ENCODE measurements around the gene CMBL. TPM values are rescaled to one million over a fixed set of nuclear protein-coding genes. Genes with fewer than 3 reads are reported as not detected.

Gene CMBL
- total RNA-seq, 1 experiment from 2014 or later, result 12.6 TPM

DNA sequence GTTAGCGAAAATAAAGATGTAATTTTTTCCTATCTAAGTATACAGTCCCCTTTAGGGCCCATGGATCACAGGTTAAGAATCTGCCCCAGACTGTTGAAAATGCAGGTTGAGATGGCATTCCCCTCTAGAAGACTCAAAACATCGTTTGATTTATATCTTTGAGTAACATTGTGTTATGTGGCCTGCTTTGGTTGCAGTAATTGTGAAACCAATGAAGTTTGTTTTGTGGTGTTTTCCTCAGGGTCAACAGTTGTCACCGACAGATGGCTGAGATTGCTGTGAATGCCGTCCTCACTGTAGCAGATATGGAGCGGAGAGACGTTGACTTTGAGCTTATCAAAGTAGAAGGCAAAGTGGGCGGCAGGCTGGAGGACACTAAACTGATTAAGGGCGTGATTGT lies 49.8 kb downstream of the CMBL start:
- TF ChIP-seq, protein P1, sequence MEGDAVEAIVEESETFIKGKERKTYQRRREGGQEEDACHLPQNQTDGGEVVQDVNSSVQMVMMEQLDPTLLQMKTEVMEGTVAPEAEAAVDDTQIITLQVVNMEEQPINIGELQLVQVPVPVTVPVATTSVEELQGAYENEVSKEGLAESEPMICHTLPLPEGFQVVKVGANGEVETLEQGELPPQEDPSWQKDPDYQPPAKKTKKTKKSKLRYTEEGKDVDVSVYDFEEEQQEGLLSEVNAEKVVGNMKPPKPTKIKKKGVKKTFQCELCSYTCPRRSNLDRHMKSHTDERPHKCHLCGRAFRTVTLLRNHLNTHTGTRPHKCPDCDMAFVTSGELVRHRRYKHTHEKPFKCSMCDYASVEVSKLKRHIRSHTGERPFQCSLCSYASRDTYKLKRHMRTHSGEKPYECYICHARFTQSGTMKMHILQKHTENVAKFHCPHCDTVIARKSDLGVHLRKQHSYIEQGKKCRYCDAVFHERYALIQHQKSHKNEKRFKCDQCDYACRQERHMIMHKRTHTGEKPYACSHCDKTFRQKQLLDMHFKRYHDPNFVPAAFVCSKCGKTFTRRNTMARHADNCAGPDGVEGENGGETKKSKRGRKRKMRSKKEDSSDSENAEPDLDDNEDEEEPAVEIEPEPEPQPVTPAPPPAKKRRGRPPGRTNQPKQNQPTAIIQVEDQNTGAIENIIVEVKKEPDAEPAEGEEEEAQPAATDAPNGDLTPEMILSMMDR (conservative IDR thresholded peaks at IDR 0.05), result no peak
- Mint-ChIP-seq H3K9me3 (no peaks in the 10 kb centered on the region), H3K27me3 (ENCODE audit: low read depth) (no peaks in the 10 kb centered on the region), H3K4me1 (peaks cover 0 to 8% of the 10 kb centered on the region in 2 experiments; a peak in 2 of 4 replicates), H3K27ac (no peak overlapping the region; a peak in 1 of 7 replicates), H3K4me3 (no peak overlapping the region), H3K36me3 (ENCODE audit: insufficient read depth in 1 of 3, low read depth in 3 of 3) (peaks cover 73 to 98% (median 88%) of the 10 kb centered on the region in 3 experiments)
- no peak overlapping the region for H4K91ac ChIP-seq (ENCODE audit: insufficient read length, low read depth, low read length)
- H3K4me2 ChIP-seq (ENCODE audit: insufficient read depth, insufficient read length, low read length), result no peak overlapping the region
- no peak overlapping the region for H3K27ac ChIP-seq (ENCODE audit: insufficient read length, low read depth, low read length)
- H4K20me1 ChIP-seq (ENCODE audit: control insufficient read depth, insufficient read depth, insufficient read length), result peaks cover 2% of the 10 kb centered on the region
- no peaks in the 10 kb centered on the region for H3K4me1 ChIP-seq (ENCODE audit: insufficient read depth, low read length)
- peaks cover 4% of the 10 kb centered on the region for H3K79me1 ChIP-seq (ENCODE audit: insufficient read depth, low read depth, low read length, poor library complexity, severe bottlenecking)
- no peak overlapping the region for H2BK15ac ChIP-seq (ENCODE audit: low read depth, low read length)
- H3K23me2 ChIP-seq (ENCODE audit: insufficient read length, low read depth, low read length, poor library complexity, severe bottlenecking), result no peaks in the 10 kb centered on the region
- H3K4ac ChIP-seq (ENCODE audit: low read depth, low read length), result no peak overlapping the region
- H3T11ph ChIP-seq (ENCODE audit: low read length), result no peak overlapping the region
- H2BK120ac ChIP-seq (ENCODE audit: low read depth, low read length, poor library complexity, severe bottlenecking), result no peak overlapping the region
- no peak overlapping the region for H3K9ac ChIP-seq (ENCODE audit: extremely low read depth, insufficient read length, low read length)
- no peak overlapping the region for H3K18ac ChIP-seq (ENCODE audit: insufficient read length, low read depth, low read length)
- H4K5ac ChIP-seq (ENCODE audit: insufficient read length, low read depth, low read length), result no peak overlapping the region
- H3K9me3 ChIP-seq (ENCODE audit: control insufficient read depth, low read depth, low read length), result no peaks in the 10 kb centered on the region
- H3K14ac ChIP-seq (ENCODE audit: insufficient read depth, low read length), result no peak overlapping the region
- no peak overlapping the region for H3K23ac ChIP-seq (ENCODE audit: insufficient read length, low read depth, low read length)
- H2BK20ac ChIP-seq (ENCODE audit: low read depth, low read length, poor library complexity, severe bottlenecking), result no peak overlapping the region
- no peak overlapping the region for H2AK5ac ChIP-seq (ENCODE audit: insufficient read length, low read length)
- no peak overlapping the region for H3K56ac ChIP-seq (ENCODE audit: insufficient read length, low read depth, low read length)
- H3K27me3 ChIP-seq (ENCODE audit: insufficient read depth, low read length), result no peaks in the 10 kb centered on the region
- no peak for DNase-seq
- H3K79me2 ChIP-seq (ENCODE audit: insufficient read depth, low read length), result peaks cover 9% of the 10 kb centered on the region; the same call in 1 of the 2 replicates
- no peak overlapping the region for H2BK12ac ChIP-seq (ENCODE audit: insufficient read length, low read depth, low read length)
- no peak overlapping the region for H2BK5ac ChIP-seq (ENCODE audit: insufficient read length, low read length)
- H2AFZ ChIP-seq (ENCODE audit: low read length), result no peak overlapping the region
- no peak overlapping the region for H4K8ac ChIP-seq (replicated peaks; ENCODE audit: insufficient read length, low read depth, low read length)
- no CpG with 5 or more reads among the region's 8 CpGs for WGBS (ENCODE audit: extremely low coverage, insufficient read length, low lambda C conversion rate)
